GM19035 (cell line): Measurements from ENCODE around the gene INSM1.

Source experiments
- ATAC-seq: cut with Tn5 transposase; IDR thresholded peaks from one replicate; pipeline ENCODE4 v1.9.1; 2021; ENCODE audit not compliant: unreplicated experiment

The INSM1 gene

DNA sequence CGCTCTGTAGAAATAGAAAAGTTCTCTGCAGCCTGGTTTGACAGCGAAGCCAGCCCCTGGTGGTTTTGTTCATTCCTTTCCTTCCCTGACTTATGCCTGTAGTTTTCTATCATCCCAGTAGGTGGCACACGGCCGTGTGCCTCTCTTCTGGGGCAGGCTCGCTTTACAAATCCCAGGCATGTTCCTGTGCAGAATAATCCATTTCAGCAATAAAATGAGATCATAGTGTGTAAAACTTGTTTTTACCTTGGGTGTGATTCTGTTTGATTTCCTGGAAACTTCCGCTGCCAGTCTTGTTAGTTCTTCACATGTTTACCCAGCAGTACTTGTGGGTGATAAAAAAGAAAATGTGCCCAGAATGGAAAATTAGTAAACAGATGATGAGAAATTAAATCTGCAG lies 7.4 kb upstream of the INSM1 start:
- ATAC-seq, result no peak

DNA sequence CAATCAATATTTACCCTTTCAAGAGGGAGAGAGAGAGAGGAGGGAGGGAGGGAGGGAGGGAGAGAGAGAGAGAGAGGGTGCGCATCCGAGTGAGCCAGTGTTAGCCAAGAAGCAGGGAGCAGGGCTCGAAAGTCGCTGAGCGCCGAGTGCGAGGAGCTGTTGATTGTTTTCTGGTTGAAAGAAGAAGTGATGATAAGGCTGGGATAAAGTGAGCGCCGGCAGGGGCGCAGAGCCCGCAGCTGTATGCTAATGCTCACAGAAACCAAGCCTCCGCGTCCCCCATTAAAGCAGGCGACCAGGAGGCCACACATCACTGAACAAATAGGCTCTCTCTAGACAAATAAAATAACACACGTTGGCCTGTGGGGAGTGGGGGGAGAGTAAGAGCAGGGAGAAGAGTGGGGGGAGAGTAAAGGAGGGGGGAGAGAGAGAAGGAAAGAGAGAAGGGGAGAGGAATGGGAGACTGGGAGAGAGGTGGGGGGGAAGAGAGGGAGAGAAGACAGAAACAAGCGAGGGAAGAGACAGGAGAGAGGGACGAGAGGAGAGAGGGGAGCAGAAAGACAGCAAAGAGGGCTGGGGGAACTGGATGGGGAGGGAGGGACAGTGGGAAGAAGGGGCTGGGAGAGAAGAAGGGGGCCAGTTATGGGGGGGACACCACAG lies 5.0 kb upstream of the INSM1 start:
- no peak for ATAC-seq

DNA sequence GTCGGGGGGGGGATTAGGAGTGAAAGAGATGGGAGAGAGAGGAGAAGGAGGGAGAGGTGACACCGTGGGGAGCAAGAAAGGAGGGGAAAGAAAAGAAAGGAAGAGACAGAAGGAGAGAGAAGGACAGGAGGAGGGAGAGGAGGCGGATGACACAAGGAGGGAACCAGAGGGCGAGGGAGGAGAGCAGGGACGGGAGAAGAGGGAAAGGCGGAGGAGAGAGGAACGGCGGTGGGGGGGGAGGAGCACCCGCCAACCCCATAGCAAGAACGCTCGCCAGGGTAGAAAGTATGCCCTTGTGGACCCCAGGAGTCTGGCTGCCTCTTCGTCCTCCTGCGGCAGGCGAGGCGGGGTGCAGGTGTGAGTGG lies 4.5 kb upstream of the INSM1 start:
- no peak for ATAC-seq

DNA sequence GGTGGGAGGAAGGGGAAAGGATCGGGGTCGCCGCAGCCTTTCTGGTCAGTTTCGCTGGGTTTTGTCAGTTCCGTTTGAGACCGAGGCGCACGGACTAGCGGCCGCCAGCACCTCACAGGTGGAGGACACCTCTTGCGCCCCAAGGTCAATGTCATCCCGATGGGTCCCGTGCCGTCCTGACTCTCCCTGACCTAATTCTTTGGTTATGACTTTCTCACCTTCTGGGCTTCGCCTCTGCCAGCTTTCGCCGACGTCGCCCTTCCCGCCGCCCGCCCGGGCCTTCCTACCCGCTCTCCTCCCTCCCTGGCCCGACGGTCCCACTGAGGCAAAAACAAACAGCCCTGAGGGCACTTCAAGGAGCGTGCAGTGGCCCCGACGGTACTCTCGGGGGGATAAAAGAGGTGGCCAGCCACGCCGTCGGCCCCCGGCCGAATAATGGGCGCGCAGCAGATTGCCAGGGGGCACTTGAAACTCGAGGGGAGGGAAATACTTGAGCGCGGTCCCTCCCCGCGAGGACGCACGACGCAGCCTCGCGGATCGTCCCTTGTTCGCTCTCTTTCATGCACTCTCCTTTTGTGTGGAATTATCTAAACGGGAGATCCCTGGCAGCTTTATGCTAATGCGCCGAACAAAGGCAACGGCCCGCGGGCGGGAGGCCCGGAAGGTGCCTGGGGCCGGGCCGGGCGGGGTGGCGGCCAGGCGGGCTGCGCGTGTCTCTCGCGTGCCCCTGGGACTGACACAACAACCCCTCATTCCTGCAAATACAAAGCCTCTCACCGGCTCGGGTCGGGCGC lies 3.9 kb upstream of the INSM1 start:
- no peak for ATAC-seq

DNA sequence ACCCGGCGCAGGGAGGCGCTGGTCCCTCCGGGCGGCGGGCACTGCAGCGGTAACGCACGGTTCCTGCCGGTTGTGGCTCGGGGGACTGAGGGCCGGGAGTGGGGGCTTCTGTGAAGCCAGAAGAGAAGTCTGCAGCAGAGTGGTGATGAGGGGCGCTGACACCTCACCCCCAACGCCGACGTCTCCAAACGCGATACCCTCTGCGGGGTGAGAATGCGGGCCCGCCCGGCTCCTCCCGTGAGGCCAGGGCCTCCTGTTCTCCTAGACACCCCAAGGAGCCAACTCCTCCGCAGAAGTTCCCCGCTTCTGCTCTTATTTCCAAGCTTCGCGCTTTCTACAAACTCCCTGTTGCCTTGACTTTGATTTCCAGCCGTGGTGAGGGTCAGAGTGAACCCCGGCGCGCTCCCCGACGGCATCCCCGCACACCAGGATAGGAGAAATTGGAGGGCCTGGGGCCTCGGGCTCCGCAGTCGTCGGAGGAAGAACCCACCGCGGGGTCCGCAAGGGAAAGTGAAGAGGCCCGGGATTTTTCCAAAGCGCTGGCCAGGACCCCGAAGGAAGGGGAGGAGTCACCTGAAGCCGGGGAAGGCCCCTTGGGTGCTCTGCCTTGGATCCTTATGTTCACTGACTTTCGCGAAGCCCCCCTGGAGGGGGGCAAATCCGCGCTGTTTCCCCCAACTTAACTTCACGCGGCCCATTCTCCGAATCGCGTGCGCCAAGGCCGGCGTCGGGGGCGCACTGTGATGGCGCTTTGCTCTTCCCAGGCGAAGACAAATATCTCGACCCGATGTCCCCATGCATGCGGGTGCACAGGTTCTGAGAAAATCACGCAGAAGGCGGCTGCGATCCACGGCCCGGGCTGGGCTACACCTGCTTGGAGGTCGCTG lies 3.1 kb upstream of the INSM1 start:
- no peak for ATAC-seq

DNA sequence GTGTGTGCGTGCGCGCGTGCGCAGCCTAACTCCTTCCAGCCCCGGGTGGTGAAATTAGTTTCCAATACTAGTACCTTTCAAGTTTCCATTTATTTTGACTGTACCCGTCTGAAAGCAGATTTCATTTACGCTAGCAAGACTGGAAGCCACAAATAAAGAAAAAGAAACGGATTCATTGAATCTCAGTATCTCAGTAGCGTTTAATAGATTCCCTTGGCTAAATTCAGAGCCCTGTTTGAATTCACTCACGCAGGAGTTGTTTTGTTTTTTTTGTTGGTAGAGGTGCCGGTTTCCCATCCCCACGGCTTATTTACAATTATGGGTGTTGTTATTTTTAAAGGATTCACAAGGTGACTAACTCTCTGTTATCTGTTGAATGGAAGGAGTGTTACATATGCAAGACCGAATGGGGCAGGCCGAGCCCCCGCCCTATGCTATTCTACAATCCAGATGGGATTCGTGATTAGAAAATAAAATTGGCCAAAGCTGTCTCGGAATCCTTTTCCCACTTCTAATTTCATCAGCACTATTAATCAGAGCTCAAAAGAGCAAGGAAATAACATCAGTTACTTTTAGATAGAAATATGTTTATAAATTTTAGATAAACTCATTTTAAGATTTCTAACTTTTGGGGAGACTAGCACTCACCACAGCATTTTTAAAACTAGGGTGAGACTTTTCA lies 2.3 kb upstream of the INSM1 start:
- ATAC-seq, result no peak

DNA sequence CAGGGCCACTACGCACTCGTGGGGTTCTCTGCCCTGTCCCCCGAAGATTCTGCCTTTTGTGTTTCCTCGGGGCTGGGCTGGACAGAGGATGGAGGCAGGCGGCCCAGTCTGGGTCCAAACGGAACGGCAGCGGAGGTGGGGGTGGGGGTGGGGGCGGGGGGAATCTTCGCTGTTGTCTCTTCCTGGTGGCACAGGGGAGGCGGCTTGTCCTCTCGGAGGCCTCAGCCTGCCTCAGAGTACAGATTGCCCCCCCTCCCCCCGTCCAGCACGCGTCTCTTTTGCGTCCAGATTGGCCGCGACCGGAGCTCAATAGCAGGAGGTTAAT lies 1.4 kb upstream of the INSM1 start:
- ATAC-seq, result no peak

DNA sequence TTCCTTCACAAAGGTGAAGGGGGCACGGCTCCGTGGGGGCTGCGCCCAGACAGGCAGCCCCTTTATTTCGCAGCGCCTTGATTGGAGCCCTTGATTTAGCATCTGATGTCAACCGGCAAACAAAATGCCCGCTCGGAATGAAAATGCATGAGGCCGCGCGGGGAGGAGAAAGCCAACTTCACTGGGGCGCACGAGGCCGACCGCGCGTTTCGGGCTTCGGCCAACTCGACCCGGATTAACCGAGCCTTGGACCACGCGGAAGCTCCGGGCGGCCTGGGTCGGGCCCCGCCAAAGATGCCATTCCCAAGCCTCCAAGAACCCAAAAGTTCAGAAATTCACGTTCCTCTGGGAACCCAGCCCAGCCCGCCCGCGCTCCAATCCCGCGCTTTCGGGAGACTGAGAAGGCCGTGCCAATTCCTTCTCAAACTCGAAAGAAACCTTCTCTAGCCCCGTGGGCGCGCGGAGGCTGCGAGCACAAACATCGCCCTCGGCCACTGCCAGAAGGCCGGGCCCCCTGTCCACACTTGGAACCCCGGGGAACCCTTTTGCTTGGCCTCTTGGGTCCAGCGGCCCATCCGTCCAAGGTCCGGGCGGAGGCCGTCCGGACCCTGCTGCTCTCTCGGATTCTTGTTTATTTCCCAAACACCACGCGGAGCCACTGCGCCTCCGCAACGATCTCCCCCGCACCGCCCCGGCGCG lies 879 bp upstream of the INSM1 start:
- ATAC-seq, result no peak

DNA sequence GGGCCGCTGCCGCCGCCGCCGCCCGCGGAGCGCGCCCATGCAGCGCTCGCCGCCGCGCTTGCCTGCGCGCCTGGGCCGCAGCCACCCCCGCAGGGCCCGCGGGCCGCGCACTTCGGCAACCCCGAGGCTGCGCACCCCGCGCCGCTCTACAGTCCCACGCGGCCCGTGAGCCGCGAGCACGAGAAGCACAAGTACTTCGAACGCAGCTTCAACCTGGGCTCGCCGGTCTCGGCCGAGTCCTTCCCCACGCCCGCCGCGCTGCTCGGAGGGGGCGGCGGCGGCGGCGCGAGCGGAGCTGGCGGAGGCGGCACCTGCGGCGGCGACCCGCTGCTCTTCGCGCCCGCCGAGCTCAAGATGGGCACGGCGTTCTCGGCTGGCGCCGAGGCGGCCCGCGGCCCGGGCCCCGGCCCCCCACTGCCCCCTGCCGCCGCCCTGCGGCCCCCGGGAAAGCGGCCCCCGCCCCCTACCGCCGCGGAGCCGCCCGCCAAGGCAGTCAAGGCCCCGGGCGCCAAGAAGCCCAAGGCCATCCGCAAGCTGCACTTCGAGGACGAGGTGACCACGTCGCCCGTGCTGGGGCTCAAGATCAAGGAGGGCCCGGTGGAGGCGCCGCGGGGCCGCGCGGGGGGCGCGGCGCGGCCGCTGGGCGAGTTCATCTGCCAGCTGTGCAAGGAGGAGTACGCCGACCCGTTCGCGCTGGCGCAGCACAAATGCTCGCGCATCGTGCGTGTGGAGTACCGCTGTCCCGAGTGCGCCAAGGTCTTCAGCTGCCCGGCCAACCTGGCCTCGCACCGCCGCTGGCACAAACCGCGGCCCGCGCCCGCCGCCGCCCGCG lies 730 bp downstream of the INSM1 start:
- ATAC-seq, result no peak

DNA sequence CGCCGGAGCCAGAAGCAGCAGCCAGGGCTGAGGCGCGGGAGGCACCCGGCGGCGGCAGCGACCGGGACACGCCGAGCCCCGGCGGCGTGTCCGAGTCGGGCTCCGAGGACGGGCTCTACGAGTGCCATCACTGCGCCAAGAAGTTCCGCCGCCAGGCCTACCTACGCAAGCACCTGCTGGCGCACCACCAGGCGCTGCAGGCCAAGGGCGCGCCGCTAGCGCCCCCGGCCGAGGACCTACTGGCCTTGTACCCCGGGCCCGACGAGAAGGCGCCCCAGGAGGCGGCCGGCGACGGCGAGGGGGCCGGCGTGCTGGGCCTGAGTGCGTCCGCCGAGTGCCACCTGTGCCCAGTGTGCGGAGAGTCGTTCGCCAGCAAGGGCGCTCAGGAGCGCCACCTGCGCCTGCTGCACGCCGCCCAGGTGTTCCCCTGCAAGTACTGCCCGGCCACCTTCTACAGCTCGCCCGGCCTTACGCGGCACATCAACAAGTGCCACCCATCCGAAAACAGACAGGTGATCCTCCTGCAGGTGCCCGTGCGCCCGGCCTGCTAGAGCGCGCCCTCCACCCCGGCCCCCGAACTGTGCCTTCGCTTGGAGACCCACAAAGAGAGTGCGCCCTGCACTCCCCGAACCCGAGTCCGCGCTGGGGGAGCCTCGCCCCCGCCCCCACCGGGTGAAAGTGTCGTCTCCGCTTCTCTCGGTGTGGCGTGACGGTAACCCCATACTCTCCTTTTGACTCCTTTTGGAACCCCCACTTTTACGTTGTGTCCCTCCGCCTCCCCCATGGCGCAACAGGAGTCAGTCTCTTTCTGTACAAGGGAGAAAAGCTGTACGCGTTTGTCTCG lies 1.6 kb downstream of the INSM1 start:
- ATAC-seq, result no peak

DNA sequence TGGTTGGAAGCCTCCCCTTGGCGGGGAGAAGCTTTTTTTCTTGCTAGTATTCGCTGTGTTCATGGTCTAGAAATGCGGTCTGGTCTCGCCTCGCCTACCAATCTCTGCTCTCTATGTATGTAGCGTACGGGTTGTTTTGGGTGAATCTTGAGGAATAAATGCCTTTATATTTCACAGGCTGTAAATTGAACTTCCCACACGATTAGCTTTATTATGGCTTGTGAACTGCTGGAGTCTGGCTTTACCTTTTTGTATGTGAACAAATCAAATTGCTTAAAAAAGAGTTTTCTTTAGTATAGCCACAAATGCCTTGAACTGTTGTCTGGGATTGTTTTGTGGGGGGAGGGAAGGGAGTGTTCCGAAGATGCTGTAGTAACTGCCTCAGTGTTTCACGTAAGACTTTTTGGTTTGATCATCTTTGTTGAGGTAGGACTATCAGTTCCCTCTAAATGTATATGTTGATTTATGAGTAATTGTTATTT lies 2.2 kb downstream of the INSM1 start:
- no peak for ATAC-seq

DNA sequence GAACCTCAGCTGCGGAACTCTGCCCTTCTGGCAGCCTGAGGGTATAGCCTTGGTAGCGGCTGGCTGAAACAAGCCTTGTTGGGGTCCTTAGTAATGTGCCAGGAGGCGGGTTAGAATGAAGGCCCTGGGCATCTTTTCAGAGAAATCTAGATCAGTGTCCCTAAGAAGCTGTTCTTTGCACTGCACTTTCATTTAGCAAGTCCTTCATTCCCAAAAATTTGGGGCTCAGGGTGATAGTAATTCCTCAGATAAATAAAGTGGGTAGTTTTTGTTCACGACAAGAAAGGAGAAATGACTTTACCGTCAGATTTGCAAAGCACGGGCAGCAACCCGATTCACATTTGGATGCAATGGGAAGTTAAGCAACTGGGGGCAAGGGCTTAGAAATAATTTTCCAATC lies 3.2 kb downstream of the INSM1 start:
- no peak for ATAC-seq

DNA sequence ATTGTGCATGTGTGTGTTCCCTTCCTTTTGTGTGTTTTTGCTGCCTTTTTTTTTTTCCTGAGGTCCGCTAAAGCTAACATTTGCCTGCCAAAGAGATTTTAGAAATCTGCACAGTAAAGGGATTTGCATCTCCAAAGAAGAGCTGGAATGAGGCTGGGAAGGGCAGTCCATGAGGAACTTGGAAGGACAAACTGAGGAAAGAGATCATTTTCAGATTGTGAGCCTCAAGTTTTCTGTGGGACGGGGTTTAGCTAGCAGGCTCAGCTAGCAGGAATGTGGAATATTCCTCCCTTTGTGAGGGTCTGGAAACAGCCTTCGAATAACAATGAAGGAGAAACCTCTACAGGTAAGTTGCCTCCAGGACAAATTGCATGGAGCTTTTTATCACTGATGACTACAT lies 3.8 kb downstream of the INSM1 start:
- ATAC-seq, result no peak

DNA sequence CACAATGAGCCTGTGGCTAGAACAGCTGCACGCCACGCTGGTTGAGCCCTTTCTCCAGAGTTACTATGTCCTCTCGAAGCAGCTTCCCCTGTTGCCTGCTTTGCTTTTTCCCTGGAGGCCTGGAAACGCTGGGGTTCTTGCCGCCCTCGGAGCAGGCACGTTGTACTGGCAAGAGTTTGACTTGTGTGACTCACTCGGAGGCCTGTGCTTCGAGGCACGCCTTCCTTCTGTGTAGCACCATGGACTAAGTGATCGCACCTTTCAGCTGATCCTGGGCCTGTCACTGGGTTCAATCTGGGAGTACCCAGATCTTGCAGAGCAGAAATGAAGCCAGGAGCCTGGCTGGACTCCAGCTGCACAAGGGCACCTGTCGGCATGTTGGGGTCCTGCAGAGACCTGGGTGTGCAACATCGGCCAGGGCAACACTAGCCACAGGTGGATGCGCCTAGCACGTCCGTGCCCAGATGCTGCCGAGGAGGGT lies 5.2 kb downstream of the INSM1 start:
- no peak for ATAC-seq

DNA sequence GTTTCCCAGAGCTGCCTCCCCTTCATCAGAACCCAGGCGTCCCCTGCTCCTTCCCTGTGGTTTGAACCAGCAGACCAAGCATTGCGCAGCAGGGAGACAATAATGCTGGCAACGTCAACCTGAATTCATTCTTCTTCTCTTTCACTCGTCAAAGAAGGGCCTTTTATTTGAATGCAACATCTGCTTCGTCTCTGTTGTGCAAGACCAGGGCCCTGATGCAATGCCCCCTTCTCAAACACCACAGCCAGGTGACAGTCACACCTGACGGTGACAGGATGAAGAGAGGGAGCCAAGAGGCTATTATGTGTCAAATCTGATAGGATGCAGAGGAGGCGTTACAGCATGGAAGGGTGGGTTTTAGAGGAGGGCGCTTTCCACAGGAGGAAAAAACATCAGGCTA lies 8.0 kb downstream of the INSM1 start:
- no peak for ATAC-seq

DNA sequence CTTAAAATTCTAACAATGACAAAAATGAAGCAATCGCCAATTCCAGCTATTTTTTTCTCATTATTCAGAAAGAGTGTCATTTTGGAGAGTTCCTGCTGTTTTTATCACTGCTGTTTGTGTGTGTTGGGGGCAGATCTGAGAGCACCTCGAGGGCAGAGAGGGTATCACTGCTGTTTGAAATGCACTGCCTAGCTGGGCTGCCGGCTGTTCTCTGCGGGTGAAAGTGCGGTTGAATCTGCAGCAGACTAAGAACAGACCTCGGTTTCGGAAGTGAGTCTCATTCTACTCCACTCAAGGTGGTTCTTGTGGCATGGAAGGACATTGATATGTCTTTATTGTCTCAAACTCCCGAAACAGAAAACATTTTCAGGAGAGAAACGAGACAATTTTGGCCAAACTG lies 18.3 kb downstream of the INSM1 start:
- ATAC-seq, result no peak

DNA sequence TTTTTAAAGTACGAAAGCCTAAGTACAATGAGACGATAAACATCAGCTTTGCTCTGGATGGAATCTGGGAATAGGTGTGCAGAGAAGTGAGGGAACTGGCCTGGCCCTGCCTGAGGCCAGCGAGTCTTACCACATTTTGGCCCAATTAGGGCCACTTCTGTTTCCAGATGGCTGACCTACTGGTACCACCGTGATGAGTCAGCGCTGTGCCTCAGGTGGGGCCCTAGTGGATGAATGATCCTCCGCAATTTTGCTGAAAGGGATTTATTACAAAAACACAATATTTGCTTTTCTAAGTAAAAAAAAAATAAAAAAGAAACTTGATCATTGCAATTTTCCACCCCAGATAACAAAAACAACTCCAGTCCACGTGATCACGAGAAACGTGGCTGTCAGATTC lies 22.5 kb downstream of the INSM1 start:
- no peak for ATAC-seq

DNA sequence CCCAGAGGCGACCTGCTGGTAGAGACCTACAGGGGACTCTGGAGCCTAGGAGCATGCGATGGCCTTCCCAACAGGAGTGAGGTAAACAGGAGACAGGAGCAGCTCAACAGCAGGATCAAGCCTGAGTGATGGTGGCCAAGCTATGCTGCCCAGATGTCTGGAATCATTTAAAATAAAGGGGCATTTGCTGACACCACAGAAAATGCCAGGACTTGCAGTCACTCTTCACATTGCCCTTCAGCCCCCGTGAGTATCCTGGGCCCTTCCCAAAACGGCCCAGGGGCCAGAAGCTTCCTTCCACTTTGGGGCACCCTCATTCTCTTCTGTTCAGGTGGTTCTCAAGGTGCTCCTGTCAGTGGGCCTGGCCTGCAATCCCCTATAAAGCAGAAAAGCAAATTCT lies 23.2 kb downstream of the INSM1 start:
- no peak for ATAC-seq

DNA sequence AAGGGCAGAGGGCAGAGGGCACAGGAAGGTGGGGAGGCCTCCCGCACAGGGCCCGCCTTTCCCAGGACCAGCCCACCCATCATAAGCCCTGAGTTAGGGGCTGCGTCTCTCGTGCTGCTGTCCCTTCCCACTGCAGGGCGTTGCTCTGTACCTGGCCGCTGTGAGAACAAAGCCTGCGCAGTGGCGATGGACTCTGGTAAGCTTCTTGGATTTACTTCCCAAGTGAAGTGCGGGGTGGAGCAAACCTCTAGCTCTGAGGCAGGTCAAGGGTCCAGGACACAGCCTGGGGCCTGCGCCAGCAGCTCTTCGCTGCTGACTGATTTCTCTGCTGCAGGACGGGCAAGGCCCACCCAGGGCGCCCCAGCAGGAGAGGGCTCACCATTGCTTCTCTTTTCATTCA lies 23.9 kb downstream of the INSM1 start:
- ATAC-seq, result no peak
